ENCODE data around the gene EVC.

Gene EVC

DNA sequence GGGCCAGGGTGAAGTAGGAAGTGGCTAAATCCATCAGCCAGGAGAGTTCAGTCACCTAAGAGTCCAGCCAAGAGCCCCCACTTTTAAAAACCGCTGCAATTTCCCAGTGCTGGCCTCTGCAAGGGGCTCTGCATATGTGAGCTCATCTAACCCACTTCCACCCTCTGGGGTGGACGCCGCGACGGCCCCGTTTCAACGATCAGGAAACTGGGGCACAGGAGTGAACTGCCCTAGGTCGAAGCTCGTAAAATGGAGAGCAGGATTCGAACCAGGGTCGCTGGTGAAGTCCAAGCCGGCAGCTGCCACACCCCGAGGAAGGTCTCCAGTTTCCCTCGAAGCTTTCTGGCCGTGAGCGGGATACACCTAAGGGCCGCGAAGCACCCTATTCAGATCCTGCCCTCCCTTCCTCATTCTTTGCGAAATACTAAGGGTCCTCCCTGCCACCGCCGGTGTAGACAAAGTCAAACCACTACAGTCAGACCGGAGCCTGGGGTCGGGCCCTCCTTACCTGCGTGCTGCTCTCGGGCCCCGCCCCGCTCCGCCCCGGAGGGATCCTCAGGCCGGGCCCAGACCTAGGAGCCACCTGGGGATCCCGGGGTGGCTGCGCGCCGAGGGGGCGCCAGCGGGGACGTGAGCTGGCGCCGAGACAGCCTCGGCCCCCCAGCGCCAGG, 3.1 kb upstream of the EVC start:
- DNase-seq (ENCODE audit: extremely low spot score, insufficient read length, low read depth) (no peak), FAIRE-seq (no peak)

DNA sequence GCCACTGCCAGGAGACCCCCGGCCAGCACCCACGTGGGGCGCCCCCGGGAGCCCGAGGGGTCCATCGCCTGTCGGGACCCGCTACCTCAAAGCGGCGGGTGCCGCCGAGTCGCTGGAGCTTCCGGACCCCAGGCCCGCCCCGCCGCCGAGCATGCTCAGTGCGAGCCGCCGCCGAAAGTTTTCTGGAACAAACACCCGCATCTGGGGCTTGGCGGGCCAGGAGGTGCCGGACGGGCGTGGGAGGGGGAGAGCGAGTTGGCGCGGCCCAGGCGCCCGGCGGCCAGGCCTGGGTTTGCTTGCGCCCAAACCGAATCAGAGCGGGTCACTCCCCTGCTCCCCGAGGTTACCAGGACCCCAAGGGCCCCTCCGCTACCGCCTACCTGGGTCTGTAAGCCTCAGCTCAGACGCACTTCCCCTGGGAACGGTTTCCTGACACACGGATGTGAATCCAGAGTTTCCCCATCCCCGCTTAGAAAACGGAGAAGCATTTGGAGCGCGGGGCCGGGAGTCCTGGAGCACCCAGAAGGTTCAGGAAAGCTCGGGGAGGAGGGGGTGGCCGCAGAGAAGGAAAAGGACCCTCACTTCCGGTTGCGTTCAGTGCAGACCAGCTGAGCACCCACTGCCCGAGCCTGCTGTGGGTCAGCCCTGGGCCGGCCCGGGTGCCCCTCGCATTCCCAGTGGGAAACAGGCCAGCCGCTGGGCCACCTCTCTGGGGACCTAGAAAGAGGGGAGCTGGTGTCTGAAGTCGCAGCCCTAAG, 2.4 kb upstream of the EVC start, which contains the start of gene EVC2:
EVC2 (minus strand) TSS at position 111 of the 758 bp plus-strand sequence; CDS start at position 65, 46 bp downstream.
- no peak for DNase-seq (ENCODE audit: extremely low spot score, insufficient read length, low read depth)

DNA sequence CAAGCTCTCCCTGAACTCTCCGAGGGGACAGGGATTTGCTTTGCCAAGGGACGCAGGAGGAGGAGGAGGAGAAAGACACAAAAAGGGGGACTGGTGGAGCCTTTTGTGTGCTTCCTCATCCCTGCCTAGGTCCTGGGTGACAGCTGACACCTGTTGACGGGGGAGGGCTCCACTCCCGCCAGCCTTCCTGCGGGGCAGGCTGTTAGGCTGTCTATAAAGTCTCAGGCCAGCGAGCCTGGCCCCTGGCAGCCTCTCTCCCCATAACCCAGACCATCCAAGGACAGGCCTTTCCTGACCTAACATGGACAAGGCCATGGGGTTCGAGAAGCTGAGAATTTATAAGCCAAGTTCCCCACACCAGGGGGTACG, 1.8 kb upstream of the EVC start:
- DNase-seq (ENCODE audit: extremely low spot score, insufficient read length, low read depth) = no peak
- FAIRE-seq = no peak

More for the DNA sequence above, 2.4 kb upstream of the EVC start, which contains the start of gene EVC2:
- no peak for FAIRE-seq

DNA sequence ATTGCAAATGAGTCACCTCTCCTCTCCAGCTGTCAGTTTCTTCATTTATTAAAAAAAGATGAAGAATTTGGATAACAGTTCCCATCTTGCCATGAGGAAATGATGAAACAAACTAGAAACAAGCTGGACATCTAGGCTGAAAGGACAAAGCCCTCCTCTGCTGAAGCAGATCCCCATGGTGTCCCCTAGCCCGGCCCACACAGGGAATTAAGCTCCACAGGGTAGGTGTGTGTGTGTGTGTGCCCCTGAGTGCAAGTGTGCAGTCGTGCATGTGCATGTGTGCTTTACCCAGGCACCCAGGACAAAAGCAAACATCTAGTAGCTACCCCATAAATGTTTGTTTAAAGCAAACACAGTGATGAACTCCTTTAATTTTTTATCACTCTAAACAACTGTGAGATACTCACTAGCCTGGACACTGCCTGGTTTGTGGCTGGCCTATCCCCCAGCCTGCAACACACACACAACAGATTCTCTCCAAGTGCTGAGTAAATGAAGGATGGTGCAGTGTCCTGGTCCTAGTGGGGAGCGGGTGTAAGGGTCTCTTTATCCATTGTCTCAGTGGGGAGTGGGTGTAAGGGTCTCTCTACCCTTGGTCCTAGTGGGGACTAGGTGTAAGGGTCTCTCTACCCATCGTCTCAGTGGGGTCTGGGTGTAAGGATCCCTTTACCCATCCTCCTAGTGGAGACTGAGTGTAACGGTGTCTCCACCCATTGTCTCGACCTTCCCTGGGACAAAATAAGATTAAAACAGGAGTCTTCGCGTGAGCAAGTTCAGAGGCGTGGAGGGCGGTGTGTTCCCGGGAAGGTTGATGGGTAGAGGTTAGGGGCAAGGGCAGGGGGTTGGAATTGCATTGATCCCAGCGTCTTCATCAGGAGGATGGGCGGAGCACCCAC, 688 bp upstream of the EVC start:
- DNase-seq (ENCODE audit: extremely low spot score, insufficient read length, low read depth) (no peak), FAIRE-seq (no peak)

DNA sequence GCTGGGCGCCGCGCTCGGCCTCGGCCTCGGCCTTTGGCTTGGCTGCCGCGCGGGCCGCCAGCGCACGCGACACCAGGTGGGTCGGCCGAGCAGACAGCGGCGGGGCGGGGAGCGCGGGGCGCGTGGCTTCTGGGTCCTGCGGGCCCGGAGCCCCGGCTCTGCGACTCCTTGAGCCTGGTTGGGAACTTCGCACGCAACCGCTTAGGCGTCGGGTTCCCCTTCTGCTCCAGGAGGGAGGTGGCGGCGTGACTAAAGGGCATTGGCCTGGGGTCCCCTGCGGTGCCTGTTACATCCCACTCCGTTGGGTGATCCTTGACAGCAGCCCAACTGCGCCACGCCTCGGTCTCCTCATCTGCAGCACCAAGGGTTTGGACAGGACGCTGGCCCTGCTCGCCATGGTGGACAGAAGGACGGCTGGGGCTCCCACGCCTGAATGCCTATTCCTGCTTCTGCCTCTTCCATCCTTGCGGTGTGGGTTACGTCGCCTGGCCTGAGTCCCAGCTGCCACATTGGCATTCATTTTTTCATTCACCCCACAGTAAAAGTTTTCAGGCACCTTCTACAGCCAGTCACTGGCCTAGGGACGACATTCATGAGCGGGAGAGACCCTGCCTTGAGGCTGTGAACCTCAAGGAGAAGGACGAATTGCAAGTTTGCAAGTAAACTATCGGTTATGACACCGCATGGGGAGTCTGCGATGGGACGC, 631 bp downstream of the EVC start:
- DNase-seq (ENCODE audit: extremely low spot score, insufficient read length, low read depth) (no peak), FAIRE-seq (no peak)

DNA sequence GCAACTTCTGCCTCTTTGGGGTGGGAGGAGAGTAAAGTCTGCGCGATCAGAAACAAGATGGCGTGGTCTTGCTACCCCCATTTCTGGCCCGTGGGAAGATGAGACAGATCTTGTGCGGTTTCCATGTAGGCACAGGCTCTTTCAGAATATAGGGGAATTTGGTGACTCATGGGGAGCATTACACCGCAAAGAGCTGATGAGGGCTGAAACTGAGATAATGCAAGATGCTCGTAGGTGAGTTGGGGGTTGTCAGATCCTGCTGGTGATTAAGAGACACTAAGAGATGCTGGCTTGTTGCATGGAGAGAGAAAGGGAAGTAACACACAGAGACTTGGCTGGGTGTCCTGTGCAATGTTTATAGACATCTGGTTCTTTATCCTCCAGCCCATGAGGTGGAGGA, 1.5 kb downstream of the EVC start:
- no peak for FAIRE-seq
- no peak for DNase-seq (ENCODE audit: extremely low spot score, insufficient read length, low read depth)

DNA sequence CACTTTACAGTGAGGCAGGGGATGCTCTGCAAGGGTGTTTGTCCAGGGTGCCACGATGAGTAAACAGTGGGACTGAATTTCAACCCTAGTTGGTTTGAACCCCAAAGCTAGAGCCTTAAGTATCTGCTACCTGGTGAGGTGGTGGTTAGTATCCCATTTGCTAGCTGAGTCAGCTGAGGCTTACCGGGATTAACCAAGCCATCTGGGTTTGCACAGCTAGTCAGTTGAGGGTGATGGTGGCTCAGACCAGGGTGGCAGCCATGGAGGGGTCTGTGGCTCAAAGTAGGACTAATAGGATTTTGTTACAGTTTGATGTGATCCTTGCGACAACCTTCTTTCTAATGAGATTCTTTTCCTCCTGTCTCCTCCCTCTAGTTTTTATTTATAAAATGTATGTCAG, 1.9 kb downstream of the EVC start:
- DNase-seq (ENCODE audit: extremely low spot score, insufficient read length, low read depth) (no peak), FAIRE-seq (no peak)

DNA sequence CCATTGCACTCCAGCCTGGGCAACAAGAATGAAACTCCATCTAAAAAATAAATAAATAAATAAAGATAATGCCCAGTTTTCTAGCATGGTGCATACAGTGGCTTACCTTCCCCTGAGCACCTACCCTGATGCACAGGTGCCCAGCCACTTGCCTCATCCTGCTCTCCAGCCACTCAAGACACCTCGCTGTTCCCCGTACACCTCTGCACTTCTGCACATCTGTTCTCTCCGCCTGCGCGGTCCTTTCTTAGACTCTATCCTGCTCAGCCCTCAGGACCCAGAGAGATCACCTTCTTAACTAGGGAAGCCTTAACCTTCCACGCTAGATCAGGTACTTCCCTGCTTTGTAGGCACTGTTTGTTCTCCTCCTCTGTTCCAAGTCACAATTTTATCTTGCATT, 2.9 kb downstream of the EVC start:
- FAIRE-seq = no peak
- no peak for DNase-seq (ENCODE audit: extremely low spot score, insufficient read length, low read depth)

DNA sequence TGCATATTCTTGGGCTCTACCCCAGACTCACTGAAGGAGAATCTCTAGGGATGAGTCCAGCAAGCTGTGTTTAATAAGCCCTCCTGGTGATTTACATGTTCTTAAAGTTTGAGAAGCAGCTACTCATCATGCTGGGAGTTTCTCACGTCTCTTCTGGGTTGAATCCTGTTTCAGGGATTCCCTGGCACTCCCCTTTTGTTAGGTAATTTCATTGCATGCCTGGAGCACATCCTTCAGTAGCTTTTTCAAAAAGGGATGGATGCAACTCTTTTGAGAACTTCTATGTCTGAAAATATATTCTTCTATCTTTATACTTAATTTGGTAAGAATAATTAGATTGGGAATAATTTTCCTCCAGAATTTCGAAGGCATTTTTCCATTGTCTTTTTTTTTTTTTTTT, 4.4 kb downstream of the EVC start:
- DNase-seq (ENCODE audit: extremely low spot score, insufficient read length, low read depth) = no peak
- FAIRE-seq = no peak

DNA sequence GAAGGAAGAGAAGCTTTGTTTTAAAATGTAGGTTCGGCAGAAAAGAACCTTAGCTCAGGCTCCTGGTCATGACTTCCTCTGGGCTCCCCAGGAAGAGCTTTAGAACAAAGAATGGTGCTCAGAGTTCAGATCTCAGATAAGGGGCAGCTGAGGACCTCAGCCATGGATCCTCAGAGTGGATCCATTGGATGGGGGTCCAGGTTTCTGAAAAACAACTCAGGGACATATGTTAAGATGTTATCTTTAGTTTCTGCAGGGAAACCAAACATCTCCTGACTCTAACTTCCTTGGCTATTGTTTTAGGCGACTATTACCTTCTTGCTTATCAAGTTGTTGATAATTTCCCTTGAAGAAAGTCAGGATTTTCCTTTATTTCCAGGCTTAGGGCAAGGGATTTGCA, 5.4 kb downstream of the EVC start:
- DNase-seq (ENCODE audit: extremely low spot score, insufficient read length, low read depth) (no peak), FAIRE-seq (no peak)

DNA sequence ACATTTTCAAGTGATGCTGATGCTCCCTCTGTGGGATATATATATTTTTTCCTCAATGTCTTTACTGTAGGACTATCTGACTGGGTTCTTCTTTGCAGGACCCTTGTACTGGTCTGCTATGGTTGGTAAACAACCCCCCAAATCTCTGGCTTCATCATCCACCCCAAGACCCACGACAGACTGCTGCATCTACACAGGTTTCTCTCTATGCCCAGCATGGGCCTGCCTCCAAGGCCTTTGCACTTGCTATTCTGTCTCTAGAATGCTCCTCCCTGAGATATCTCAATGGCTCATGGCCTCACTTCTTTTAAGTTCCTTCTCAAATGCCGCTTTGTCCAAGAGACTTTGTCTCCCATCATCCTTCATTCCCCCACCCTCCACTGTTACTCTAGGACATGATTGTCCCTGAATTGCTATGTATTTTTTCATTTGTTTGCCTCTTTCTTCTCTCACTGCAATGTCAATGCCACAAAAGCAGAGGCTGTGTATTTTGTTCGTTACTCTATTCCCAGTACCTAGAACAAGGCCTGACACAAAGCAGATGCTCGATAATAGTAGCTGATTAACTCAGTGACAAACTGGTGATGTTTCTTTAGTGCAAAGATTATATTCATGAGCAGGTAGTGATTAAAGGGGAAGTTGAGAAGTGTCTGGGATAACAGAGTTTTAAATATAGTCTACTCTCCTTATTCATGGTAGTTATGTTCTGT, 6.6 kb downstream of the EVC start:
- FAIRE-seq (no peak), DNase-seq (ENCODE audit: extremely low spot score, insufficient read length, low read depth) (no peak)

DNA sequence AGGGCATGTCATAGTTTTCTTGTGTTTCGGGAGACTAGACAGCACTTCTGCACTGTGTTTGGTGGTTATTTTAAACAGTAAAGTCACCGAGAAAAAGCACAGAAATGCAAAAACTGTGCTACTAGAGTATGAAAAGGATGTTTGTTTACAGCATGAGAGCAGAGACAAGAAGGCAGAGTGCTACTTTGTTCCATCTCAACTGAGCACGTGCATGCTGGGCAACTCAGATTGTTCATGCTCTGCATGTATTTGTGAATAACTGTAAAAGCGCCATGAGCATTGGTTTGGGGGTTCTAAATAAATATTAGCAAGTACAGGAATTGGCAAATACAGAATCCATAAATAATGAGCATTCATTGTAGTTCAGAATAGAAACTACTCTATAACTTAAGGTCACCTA, 7.4 kb downstream of the EVC start:
- DNase-seq (ENCODE audit: extremely low spot score, insufficient read length, low read depth) = no peak
- no peak for FAIRE-seq

DNA sequence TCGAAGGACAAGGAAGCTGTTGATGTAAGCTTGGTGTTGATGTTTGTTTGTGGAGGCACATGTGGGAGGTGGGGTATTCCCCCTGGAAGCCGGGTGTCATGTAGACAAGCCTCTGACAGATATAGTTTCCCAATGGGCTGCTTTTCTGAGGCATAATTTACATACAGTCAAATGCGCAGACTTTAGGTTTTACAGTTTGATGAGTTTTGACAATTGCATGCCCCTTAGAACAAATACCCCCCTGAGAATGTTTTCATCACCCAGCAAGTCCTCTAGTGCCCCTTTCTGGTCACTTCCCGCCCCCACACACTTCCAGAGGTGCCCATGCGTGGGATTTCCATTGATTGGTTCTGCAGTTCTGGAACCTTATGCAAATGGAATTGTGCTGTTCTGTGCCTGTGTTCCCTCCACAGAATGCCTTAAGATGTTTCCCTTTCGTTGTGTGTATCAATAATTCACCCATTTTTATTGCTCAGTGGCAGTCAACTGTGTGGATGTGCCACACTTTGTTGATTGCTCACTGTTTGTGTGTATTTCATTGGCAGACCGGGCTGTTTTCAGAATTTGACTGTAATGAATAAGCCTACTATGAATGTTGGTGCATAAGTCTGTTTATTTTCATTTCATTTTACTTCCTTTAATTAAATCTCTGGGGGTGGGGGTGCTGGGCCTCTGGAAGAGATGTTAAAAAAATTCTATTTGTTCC, 8.5 kb downstream of the EVC start:
- FAIRE-seq = no peak
- DNase-seq (ENCODE audit: extremely low spot score, insufficient read length, low read depth) = no peak

DNA sequence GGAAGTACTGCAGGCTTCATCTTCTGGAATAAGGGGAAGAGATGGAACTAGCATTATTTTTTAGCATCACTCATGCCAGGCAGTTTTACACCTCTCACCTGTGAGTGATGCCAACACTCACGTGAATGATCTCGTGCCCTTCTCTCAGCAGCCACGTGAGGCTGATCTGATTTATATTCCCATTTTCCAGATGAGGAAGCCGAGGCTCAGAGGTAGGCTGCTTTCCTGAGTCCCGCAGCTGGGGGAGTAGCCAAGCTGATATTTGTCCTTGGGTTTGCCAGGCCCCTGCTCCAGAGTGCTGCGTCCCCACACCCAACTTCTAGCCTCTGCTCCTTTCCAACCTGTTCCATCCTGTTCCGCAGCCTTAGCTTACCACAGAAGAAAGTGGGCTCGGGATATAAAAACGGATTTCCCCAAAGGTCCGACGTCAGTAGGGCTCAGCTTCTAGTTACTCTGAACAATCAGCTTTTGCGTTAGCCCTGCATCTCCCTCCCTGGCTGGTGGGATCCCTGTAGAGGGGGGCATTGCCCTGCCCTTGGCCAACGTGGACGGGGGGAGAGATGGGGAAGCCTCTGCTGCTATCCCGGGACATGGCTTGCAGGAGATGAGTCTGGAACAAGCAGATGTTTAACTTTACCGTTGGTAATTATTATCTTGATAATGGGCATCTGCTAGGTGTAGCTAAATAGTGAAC, 9.3 kb downstream of the EVC start:
- FAIRE-seq (no peak), DNase-seq (ENCODE audit: extremely low spot score, insufficient read length, low read depth) (no peak)

DNA sequence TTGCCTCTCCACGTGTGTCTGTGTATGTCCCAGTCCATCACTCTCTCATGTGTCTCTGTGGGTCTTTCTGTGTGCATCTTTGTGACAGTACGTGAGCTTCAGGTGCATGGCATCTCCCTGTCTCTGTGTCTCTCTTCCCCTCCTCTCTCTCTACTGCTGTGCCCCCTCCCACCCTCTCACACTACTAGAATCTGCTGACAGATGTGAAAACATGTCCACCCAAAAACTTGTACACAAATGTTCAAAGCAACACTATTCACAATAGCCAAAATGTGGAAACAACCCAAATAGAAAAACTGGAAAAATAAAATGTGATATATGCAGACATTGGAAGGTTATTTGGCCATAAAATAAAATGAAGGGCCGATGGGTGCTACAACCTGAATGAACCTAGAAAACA, 10.0 kb downstream of the EVC start:
- no peak for FAIRE-seq
- DNase-seq (ENCODE audit: extremely low spot score, insufficient read length, low read depth) = no peak

DNA sequence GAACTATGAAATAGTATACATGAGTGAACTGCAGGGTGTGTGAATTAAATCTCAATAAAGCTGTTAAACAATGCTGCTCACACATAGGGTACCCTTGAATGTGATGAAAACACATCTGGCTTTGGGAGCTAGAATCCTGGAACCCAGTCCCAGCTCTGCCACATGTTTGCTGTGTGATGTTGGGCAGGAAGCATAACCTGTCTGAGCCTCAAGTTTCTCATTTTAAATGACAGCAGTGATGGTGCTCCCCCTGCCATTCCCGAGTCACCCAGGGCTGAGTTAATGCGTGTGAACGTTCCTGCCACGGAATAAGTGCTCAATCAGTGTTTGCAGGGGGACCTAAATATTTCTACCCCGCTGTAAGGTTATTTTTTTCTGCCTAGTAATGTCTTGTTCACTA, 10.9 kb downstream of the EVC start:
- FAIRE-seq (no peak), DNase-seq (ENCODE audit: extremely low spot score, insufficient read length, low read depth) (no peak)

DNA sequence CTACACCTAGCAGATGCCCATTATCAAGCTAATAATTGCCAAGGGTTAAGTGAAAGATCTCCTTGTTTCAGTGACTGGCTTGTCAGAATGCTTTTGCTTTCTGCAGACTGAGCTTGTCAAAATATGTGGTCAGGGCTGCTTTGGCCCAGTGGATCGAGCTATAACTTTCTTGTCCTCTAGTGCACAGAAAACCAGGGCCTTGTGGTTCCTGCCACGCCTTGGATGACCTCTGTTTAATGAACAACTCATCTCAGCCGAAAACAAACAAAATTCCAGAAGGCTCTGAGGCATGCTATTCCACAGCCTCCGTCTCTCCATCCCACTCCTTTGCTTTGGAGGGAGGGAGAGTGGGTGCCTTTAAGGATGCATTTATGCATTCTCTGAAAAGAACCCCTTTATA, 11.3 kb downstream of the EVC start:
- DNase-seq (ENCODE audit: extremely low spot score, insufficient read length, low read depth) (no peak), FAIRE-seq (no peak)

DNA sequence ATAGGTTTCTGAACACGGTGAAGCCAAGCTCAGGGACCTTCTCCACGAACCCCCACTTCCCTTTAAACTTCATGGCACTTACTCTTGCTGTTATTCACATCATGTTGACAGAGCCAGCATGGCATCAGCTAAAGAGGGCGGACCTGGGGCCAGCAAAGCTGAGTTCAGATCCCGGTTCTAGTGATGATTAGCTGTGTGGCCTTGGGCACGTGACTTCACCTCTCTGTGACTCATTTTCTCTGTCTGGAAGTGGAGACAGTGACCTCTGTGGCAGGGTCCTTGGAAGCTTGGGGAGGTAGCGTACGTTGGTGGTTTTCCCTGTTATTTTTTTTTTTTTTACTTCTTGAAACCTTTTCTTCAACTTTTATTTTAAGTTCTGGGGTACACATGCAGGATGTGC, 13.4 kb downstream of the EVC start:
- no peak for FAIRE-seq
- DNase-seq (ENCODE audit: extremely low spot score, insufficient read length, low read depth) = no peak
